GM19025 (cell line): ENCODE results near the gene TIMM23.
"Not testable (repeated sequence)": the region's sequence is repeated elsewhere in the genome, so short reads cannot be mapped to it uniquely, and the experiment has no call there.

ENCODE experiments used
- ATAC-seq: cut with Tn5 transposase; IDR thresholded peaks from one replicate; pipeline ENCODE4 v1.9.1; 2021; ENCODE audit warnings: mild to moderate bottlenecking, low read depth, moderate library complexity; ENCODE audit not compliant: unreplicated experiment

Gene TIMM23

GRCh38 chr10:46049497-46049831 is 77.2 kb downstream of the TIMM23 start:
- not testable (repeated sequence) for ATAC-seq

DNA sequence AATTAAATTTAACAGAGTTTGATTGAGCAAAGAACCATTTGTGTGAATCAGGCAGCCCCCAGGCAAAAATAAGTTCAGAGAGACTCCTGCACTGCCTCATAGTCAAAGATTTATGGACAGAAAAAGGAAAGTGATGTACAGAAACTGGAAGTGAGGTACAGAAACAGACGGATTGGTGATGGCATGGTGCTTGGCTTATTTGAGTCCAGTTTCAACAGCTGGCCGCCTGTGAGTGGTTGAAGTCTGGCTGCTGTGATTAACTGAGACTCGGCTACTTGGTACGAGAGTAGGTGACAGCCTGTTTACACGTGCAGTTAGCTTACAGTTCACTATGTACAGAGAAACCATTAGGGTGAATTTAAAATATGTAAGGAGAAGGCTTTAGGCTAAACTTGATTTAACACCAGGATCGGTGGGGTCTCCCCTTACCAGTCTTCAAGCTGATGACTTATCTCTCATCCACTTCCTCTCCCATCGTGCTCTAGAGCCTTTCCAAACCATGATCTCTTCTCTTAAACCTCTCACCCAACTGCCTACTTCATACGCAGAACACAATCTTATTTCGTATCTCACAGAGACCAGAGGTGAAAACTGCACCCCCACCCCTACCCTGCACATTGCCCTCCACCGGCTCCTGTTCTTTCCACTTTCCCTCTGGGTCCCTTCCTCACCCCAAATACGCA is 78.8 kb downstream of the TIMM23 start:
- no peak for ATAC-seq

- ATAC-seq, result no peak
Measured at GRCh38 chr10:46052057-46052790, 79.9 kb downstream of the TIMM23 start.

GRCh38 chr10:46052791-46053375 is 80.6 kb downstream of the TIMM23 start:
- ATAC-seq, result no peak
